ENCODE results near the gene ARID3B.
A peak's percentile ranks its signal among the peaks of the same experiment; 100 is the strongest.

The ARID3B gene

GRCh38 chr15:74614744-74615507, 73.9 kb downstream of the ARID3B start:
- no peak for TF ChIP-seq REST (IDR thresholded peaks at IDR 0.05; ENCODE audit: insufficient read depth in 1 of 2, low read depth in 2 of 2, low read length in 2 of 2)
- no peak for TF ChIP-seq FOXP2 (optimal IDR thresholded peaks at IDR 0.05; ENCODE audit: borderline replicate concordance, extremely low read depth, extremely low read length, insufficient read depth)
- no peak for TF ChIP-seq SIN3A (IDR thresholded peaks at IDR 0.05; ENCODE audit: borderline replicate concordance, insufficient read depth, low read length)
- TF ChIP-seq POLR2AphosphoS5 (IDR thresholded peaks at IDR 0.05; ENCODE audit: low read depth, low read length): no peak
- peak; percentile 39; the same call in 1 of the 2 replicates for TF ChIP-seq TAF1 (IDR thresholded peaks at IDR 0.05; ENCODE audit: borderline replicate concordance, insufficient read depth, low read length)

- TF ChIP-seq REST (IDR thresholded peaks at IDR 0.05; ENCODE audit: insufficient read depth in 1 of 2, low read depth in 2 of 2, low read length in 2 of 2) (peak; percentile 9 to 52; a peak in 1 of 4 replicates), TAF1 (IDR thresholded peaks at IDR 0.05; ENCODE audit: borderline replicate concordance, insufficient read depth, low read length) (peak; percentile 76; the same call in 1 of the 2 replicates), FOXP2 (optimal IDR thresholded peaks at IDR 0.05; ENCODE audit: borderline replicate concordance, extremely low read depth, extremely low read length, insufficient read depth) (no peak), POLR2AphosphoS5 (IDR thresholded peaks at IDR 0.05; ENCODE audit: low read depth, low read length) (peak; percentile 76), SIN3A (IDR thresholded peaks at IDR 0.05; ENCODE audit: borderline replicate concordance, insufficient read depth, low read length) (peak; percentile 42; the same call in 1 of the 2 replicates)
Measured at GRCh38 chr15:74615508-74616365, 74.7 kb downstream of the ARID3B start, which contains the start of gene CLK3. Gene CLK3 (plus strand): TSS chr15:74615836. CDS start chr15:74619197, 3,361 bp downstream.

- TF ChIP-seq TAF1 (IDR thresholded peaks at IDR 0.05; ENCODE audit: borderline replicate concordance, insufficient read depth, low read length) (no peak), FOXP2 (optimal IDR thresholded peaks at IDR 0.05; ENCODE audit: borderline replicate concordance, extremely low read depth, extremely low read length, insufficient read depth) (no peak), POLR2AphosphoS5 (IDR thresholded peaks at IDR 0.05; ENCODE audit: low read depth, low read length) (no peak), REST (IDR thresholded peaks at IDR 0.05; ENCODE audit: insufficient read depth in 1 of 2, low read depth in 2 of 2, low read length in 2 of 2) (no peak), SIN3A (IDR thresholded peaks at IDR 0.05; ENCODE audit: borderline replicate concordance, insufficient read depth, low read length) (no peak)
Measured at GRCh38 chr15:74616366-74616939, 75.4 kb downstream of the ARID3B start.

- TF ChIP-seq POLR2AphosphoS5 (IDR thresholded peaks at IDR 0.05; ENCODE audit: low read depth, low read length) (no peak), SIN3A (IDR thresholded peaks at IDR 0.05; ENCODE audit: borderline replicate concordance, insufficient read depth, low read length) (no peak), TAF1 (IDR thresholded peaks at IDR 0.05; ENCODE audit: borderline replicate concordance, insufficient read depth, low read length) (no peak), FOXP2 (optimal IDR thresholded peaks at IDR 0.05; ENCODE audit: borderline replicate concordance, extremely low read depth, extremely low read length, insufficient read depth) (no peak), REST (IDR thresholded peaks at IDR 0.05; ENCODE audit: insufficient read depth in 1 of 2, low read depth in 2 of 2, low read length in 2 of 2) (no peak)
Measured at GRCh38 chr15:74616996-74617395, 76.0 kb downstream of the ARID3B start.
